Stimulated activated naive B cell treated with anti-CD40 and anti-IgM and Interleukin-4, amounts not matched to agents 10 μg/mL and 1 μg/mL and 100 μg/mL, for 72 hours (primary cell): ENCODE results near the gene TXNDC5.

Experiments used
- ATAC-seq, 2 donors: fragments of 150-1000 bp; cut with Tn5 transposase; replicated peaks; 2 replicates each; pipeline ENCODE4 v1.10.0; 2021; ENCODE audit warnings: moderate library complexity in 1 of 2
- DNase-seq: peaks from one replicate; pipeline ENCODE4 v3.0.0; 2021
- H3K27ac Mint-ChIP-seq: one replicate; pipeline ENCODE4 v1.8.0; 2022; ENCODE audit warnings: mild to moderate bottlenecking, mixed read lengths
- H3K27me3 Mint-ChIP-seq, 2 donors: one replicate each; pipeline ENCODE4 v1.8.0; 2022; ENCODE audit warnings: mixed read lengths in 2 of 2
- H3K36me3 Mint-ChIP-seq, 2 donors: one replicate each; pipeline ENCODE4 v1.8.0; 2022; ENCODE audit warnings: mixed read lengths in 2 of 2, mild to moderate bottlenecking in 1 of 2
- H3K4me1 Mint-ChIP-seq, 2 donors: one replicate each; pipeline ENCODE4 v1.8.0; 2022; ENCODE audit warnings: mixed read lengths in 2 of 2, mild to moderate bottlenecking in 1 of 2
- H3K4me3 Mint-ChIP-seq, 2 donors: one replicate each; pipeline ENCODE4 v1.8.0; 2022; ENCODE audit warnings: mild to moderate bottlenecking in 2 of 2, mixed read lengths in 2 of 2, moderate library complexity in 1 of 2
- H3K9me3 Mint-ChIP-seq, 2 donors: one replicate each; pipeline ENCODE4 v1.8.0; 2022; ENCODE audit warnings: mixed read lengths in 2 of 2, mild to moderate bottlenecking in 1 of 2

TXNDC5 gene

GRCh38 chr6:7881765-7882500, 28.7 kb downstream of the TXNDC5 start:
- Mint-ChIP-seq H3K9me3 (no peaks in the 10 kb centered on the region), H3K4me1 (peaks cover 5 to 19% of the 10 kb centered on the region in 2 donors), H3K4me3 (no peak overlapping the region), H3K27me3 (no peaks in the 10 kb centered on the region), H3K27ac (peak overlapping the region; percentile 42), H3K36me3 (peaks cover 69 to 80% of the 10 kb centered on the region in 2 donors)
- ATAC-seq (no peak), DNase-seq (no peak)

- H3K36me3 Mint-ChIP-seq: peaks cover 58 to 71% of the 10 kb centered on the region in 2 donors
- no peak for ATAC-seq
- no peaks in the 10 kb centered on the region for H3K9me3 Mint-ChIP-seq
- peaks cover 5 to 19% of the 10 kb centered on the region in 2 donors for H3K4me1 Mint-ChIP-seq
- no peaks in the 10 kb centered on the region for H3K27me3 Mint-ChIP-seq
- H3K27ac Mint-ChIP-seq: no peak overlapping the region
- H3K4me3 Mint-ChIP-seq: no peak overlapping the region
- DNase-seq: no peak
Measured at GRCh38 chr6:7880718-7881107, 29.9 kb downstream of the TXNDC5 start.

DNA sequence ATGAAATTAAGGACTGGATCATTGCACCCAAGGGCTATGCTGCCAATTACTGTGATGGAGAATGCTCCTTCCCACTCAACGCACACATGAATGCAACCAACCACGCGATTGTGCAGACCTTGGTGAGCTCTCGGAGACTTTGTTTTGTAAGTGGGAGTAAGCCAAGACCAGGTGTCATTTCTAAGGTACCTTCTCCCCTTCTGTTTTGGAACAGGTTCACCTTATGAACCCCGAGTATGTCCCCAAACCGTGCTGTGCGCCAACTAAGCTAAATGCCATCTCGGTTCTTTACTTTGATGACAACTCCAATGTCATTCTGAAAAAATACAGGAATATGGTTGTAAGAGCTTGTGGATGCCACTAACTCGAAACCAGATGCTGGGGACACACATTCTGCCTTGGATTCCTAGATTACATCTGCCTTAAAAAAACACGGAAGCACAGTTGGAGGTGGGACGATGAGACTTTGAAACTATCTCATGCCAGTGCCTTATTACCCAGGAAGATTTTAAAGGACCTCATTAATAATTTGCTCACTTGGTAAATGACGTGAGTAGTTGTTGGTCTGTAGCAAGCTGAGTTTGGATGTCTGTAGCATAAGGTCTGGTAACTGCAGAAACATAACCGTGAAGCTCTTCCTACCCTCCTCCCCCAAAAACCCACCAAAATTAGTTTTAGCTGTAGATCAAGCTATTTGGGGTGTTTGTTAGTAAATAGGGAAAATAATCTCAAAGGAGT, 30.4 kb downstream of the TXNDC5 start:
- Mint-ChIP-seq H3K4me1 (peaks cover 5 to 18% of the 10 kb centered on the region in 2 donors), H3K9me3 (no peaks in the 10 kb centered on the region), H3K4me3 (no peak overlapping the region), H3K27ac (no peak overlapping the region), H3K27me3 (no peaks in the 10 kb centered on the region), H3K36me3 (peaks cover 55 to 66% of the 10 kb centered on the region in 2 donors)
- ATAC-seq: no peak
- DNase-seq: no peak

DNA sequence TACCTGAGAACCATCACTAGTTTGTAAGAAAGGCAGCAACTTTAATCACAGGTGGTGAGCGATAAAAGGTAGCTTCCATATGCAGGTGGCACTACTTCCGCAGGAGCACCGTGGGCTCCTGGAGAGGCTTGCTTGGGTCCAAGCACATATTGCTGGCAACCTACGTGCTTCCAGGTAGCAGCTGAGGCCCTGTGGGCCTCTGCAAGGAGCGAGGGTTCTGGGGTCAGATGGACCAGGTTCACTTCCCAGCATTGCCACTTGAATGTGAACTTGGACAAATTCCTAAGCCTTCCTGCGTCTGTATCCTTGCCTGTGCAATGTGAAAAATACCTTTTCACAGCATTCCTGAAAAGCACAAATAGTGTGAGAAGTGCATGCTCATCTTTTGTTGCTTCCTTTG, 31.0 kb downstream of the TXNDC5 start:
- Mint-ChIP-seq H3K9me3 (no peaks in the 10 kb centered on the region), H3K4me3 (no peak overlapping the region), H3K4me1 (peaks cover 4 to 12% of the 10 kb centered on the region in 2 donors), H3K27ac (no peak overlapping the region), H3K27me3 (no peaks in the 10 kb centered on the region), H3K36me3 (peaks cover 50 to 61% of the 10 kb centered on the region in 2 donors)
- no peak for DNase-seq
- no peak for ATAC-seq

DNA sequence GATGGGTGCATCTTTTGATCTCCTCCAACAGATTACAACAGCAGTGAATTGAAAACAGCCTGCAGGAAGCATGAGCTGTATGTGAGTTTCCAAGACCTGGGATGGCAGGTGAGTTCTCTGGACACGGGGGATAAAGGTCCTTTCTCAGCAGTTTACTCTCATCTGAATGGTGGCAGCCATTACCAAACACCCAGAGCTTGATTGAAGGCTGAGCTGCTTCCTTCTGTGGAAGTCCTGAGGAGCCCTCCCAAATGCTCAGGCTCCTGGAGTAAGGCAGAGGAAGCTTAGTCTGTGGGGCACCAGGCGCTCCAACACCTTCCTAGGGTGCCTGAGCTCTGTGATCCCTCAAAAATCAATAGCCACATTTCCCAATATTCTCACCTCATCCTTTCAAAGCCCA, 31.5 kb downstream of the TXNDC5 start:
- H3K36me3 Mint-ChIP-seq: peaks cover 44 to 59% of the 10 kb centered on the region in 2 donors
- H3K9me3 Mint-ChIP-seq: peaks cover under 1 to 2% of the 10 kb centered on the region in 2 donors
- peaks cover 2 to 8% of the 10 kb centered on the region in 2 donors for H3K4me1 Mint-ChIP-seq
- H3K4me3 Mint-ChIP-seq: no peak overlapping the region
- ATAC-seq (no peak), DNase-seq (no peak)
- H3K27ac Mint-ChIP-seq: no peak overlapping the region
- no peaks in the 10 kb centered on the region for H3K27me3 Mint-ChIP-seq

DNA sequence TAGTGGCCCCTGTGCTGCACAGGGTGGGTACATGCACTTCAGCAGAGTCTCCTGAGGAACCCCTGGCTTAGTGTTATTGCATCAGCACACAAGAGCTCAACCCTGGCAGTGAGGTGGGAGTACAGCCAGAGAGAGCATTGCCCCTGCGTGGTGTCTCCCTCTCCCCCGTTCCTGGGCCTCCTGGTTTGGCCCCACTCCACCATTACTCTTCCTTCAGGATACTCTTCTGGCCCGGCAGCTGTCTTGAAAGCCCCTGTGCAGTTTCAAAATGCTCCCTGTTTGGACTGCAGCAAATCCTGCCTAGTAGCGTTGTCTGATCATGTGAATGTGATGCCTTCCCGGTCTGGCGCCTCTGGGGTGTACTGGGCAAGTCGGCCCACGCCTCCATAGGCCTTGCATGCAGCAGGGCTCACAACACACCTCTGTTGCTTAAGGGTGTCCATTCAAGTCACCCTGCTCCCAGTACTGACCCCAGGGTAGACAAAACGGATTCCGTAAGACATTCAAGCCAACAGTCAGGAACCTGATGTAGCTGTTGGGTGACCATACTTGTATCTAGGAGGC, 32.1 kb downstream of the TXNDC5 start:
- no peak for ATAC-seq
- Mint-ChIP-seq H3K27ac (peak overlapping the region; percentile 68), H3K4me3 (no peak overlapping the region), H3K4me1 (peaks cover 2 to 7% of the 10 kb centered on the region in 2 donors), H3K9me3 (peaks cover 4 to 6% of the 10 kb centered on the region in 2 donors), H3K36me3 (peaks cover 39 to 57% of the 10 kb centered on the region in 2 donors), H3K27me3 (no peaks in the 10 kb centered on the region)
- no peak for DNase-seq

DNA sequence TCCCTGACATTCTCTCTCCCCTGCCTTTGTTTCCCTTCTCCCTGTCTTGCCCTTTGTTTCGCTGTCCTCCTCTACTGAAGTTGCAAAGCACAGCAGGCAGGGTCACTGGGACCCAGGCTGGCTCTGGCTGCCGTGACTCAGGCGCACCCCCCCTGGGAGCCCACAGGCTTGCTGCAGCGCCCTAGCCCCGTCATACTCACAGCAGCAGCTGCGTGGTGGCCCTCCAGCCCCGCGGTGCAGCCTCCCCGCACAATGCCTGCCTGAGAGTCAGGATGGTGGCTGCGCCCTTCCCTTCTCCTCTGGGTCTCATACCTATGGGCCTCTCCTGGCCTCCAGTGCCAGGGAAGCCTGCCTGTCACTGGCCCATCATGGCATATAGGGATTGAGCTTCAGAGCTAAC, 41.7 kb downstream of the TXNDC5 start:
- Mint-ChIP-seq H3K36me3 (peaks cover 0 to 7% of the 10 kb centered on the region in 2 donors), H3K4me1 (no peaks in the 10 kb centered on the region), H3K27me3 (peaks cover 0 to 7% of the 10 kb centered on the region in 2 donors), H3K4me3 (no peak overlapping the region), H3K27ac (no peak overlapping the region), H3K9me3 (peaks cover 6 to 8% of the 10 kb centered on the region in 2 donors)
- ATAC-seq (no peak), DNase-seq (no peak)

DNA sequence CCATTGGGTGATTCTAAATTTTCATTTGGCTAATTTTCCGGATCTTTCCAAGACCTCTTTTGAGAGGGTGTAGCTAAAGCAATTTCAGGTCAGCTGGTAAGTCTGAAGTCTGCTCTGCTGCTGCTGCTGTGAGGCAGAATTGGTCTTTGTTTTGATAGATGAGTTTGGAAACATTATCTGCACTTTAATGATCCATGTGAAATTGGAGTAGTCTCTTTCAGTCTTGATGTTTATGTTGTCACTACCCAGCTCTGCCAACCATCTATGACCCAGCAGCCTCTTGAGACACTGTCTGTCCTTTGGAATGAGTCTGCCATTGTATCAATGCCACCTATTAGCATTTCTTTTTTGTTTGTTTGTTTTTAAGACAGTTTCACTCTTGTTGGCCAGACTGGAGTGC, 44.1 kb downstream of the TXNDC5 start:
- H3K9me3 Mint-ChIP-seq: no peaks in the 10 kb centered on the region
- H3K4me3 Mint-ChIP-seq: no peak overlapping the region
- peaks cover 8 to 21% of the 10 kb centered on the region in 2 donors for H3K27me3 Mint-ChIP-seq
- no peaks in the 10 kb centered on the region for H3K36me3 Mint-ChIP-seq
- no peaks in the 10 kb centered on the region for H3K4me1 Mint-ChIP-seq
- ATAC-seq: no peak
- no peak for DNase-seq
- H3K27ac Mint-ChIP-seq: no peak overlapping the region

- Mint-ChIP-seq H3K4me1 (no peaks in the 10 kb centered on the region), H3K36me3 (no peaks in the 10 kb centered on the region), H3K27me3 (peaks cover 8 to 21% of the 10 kb centered on the region in 2 donors), H3K9me3 (no peaks in the 10 kb centered on the region), H3K4me3 (no peak overlapping the region), H3K27ac (no peak overlapping the region)
- ATAC-seq (no peak), DNase-seq (no peak)
Measured at GRCh38 chr6:7865781-7866180, 44.8 kb downstream of the TXNDC5 start.

DNA sequence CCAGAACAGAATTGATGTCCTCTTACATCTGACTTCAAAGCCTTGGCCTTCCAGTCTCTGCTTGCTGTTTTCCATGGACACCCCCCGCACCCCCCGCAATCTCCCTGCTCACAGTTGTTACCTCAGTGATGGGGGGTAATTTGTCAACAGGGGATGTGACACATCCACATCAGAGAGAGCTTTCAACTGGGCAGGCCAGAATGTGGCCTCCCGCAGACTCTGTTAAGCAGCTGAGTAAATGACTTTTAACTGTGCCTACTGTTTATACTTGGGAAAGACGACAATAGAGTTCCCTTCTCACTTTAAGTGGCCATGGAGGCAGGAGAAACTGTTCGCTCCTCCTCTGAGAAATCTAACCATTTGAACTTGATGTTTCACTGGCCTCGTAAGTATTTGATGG, 51.0 kb downstream of the TXNDC5 start:
- ATAC-seq (no peak), DNase-seq (no peak)
- H3K27ac Mint-ChIP-seq: no peak overlapping the region
- H3K9me3 Mint-ChIP-seq: no peaks in the 10 kb centered on the region
- H3K4me3 Mint-ChIP-seq: no peak overlapping the region
- no peaks in the 10 kb centered on the region for H3K36me3 Mint-ChIP-seq
- peaks cover 17 to 27% of the 10 kb centered on the region in 2 donors for H3K27me3 Mint-ChIP-seq
- H3K4me1 Mint-ChIP-seq: no peaks in the 10 kb centered on the region

- Mint-ChIP-seq H3K9me3 (peaks cover 10 to 12% of the 10 kb centered on the region in 2 donors), H3K36me3 (peaks cover 0 to 10% of the 10 kb centered on the region in 2 donors), H3K27ac (no peak overlapping the region), H3K27me3 (peaks cover 0 to 6% of the 10 kb centered on the region in 2 donors), H3K4me3 (no peak overlapping the region), H3K4me1 (peaks cover 6 to 12% of the 10 kb centered on the region in 2 donors)
- no peak for DNase-seq
- ATAC-seq: no peak
Measured at GRCh38 chr6:7851780-7852179, 58.8 kb downstream of the TXNDC5 start.

- H3K9me3 Mint-ChIP-seq: peaks cover 10 to 12% of the 10 kb centered on the region in 2 donors
- H3K27ac Mint-ChIP-seq: no peak overlapping the region
- no peak for DNase-seq
- peaks cover 0 to 10% of the 10 kb centered on the region in 2 donors for H3K36me3 Mint-ChIP-seq
- H3K4me1 Mint-ChIP-seq: peaks cover 6 to 12% of the 10 kb centered on the region in 2 donors
- no peak overlapping the region for H3K4me3 Mint-ChIP-seq
- H3K27me3 Mint-ChIP-seq: peaks cover 5 to 20% of the 10 kb centered on the region in 2 donors
- ATAC-seq: peak; percentile 86 to 94
Measured at GRCh38 chr6:7848229-7848628, 62.4 kb downstream of the TXNDC5 start.

DNA sequence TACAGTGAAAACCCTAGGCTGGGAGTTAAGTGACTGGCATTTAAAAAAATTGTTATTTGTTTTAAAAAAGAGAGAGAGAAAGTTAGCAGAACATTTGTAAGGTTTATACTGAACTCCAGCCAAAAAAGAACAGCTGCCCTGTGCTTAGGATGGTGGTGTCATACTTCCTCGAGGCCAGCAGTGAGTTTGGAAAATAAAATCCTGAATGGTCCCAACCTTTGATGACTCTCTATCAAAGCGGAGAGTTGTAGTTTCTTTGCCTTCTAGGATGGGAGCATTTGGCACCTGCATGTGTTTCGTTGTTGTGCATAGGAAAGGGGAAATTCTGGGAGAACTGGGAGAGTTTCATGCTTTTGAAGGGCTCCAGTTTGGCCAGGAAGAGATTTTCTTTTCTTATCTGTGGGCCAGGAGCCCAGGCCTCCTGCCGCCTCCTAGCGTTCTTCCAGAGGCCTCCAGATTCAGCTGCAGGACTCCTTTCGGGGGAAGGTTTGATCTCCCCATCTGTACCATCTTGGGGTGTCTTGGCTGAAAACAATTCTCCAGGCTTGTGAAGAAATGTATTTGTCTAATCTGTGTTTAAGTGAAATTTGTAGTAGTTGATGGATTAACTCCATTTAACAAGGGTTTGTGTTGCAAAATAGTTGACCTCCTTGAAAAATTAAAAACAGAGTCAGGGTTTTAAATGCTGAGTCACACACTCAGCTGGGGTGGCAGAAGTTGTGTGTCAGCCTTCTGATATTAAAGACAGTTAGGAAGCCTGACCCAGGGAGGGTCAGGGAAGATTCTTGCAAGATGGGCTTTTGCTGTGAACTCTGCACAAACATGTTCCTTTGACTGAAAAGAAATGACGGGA, 63.4 kb downstream of the TXNDC5 start:
- H3K27ac Mint-ChIP-seq: no peak overlapping the region
- peaks cover 6 to 12% of the 10 kb centered on the region in 2 donors for H3K4me1 Mint-ChIP-seq
- H3K4me3 Mint-ChIP-seq: no peak overlapping the region
- peaks cover 5 to 20% of the 10 kb centered on the region in 2 donors for H3K27me3 Mint-ChIP-seq
- peaks cover 7 to 10% of the 10 kb centered on the region in 2 donors for H3K9me3 Mint-ChIP-seq
- H3K36me3 Mint-ChIP-seq: peaks cover 0 to 7% of the 10 kb centered on the region in 2 donors
- ATAC-seq (no peak), DNase-seq (no peak)
